DOHH2 (cell line): ENCODE results near the gene LRP10.

Experiments used
- CTCF ChIP-seq: fragments of 200-600 bp; sonication (generic); IDR thresholded peaks from one replicate; pipeline ENCODE4 v1.5.1; 2014; ENCODE audit warnings: antibody characterized with exemption, mild to moderate bottlenecking, low read depth, low read length; ENCODE audit not compliant: poor library complexity, severe bottlenecking
- EZH2phosphoT487 ChIP-seq: fragments of 200-600 bp; sonication (generic); IDR thresholded peaks from 2 replicates; pipeline ENCODE4 v1.6.1; 2017; ENCODE audit warnings: borderline replicate concordance, mild to moderate bottlenecking, antibody characterized with exemption, low read length, moderate library complexity, mixed read lengths

GRCh38 chr14:22864979-22865378 is 6.6 kb upstream of the LRP10 start:
- TF ChIP-seq CTCF: no peak
- no peak for TF ChIP-seq EZH2phosphoT487
